HL-60/S4 (cell line): ENCODE results near the gene FAM221A.

Source experiments
- in situ Hi-C: fragments of 300-500 bp; cut with MboI; formaldehyde crosslinking; loops from 2 replicates; pipeline ENCODE4 v1.14.3; 2022; ENCODE audit warnings: low sequenced_read_pairs

FAM221A gene

DNA sequence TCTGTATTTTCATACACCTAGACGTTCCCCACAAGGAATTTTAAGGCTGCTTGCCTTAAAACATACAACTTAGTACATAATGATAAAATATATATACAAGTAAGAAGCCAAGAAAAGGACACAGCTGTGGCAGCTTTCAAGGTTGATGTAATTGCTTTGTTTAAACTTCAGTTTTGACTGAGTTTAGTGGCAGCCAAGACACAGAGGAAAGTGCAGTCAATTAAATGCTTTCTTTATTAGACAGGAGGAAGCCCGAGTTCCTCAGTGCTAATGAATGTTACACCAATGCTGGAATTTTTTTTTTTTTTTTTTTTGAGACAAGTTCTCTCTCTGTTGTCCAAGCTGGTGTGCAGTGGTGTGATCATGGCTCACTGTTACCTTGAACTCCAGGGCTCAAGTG, 18.8 kb downstream of the FAM221A start:
- in situ Hi-C loops = no loop called here

DNA sequence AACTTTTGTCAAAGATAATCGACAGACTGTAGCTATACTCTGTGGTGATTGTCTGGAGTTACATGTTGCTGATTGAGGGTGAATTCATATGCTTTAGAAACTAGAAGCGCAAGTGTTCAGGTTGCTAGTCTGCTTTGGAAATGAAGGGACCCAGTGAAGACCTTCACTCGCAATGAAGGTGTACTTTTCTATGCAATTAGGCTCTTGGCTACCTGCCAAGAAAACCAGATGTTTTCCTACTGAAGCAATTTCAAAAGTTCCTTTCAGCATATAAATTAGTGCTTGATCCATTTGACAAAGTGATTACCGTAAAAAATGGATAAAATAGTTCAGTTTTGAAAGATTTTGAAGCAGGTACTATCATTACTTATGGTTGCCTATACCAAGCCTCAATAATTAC, 20.0 kb downstream of the FAM221A start:
- in situ Hi-C loops = loop anchor here (25.0 kb wide), 1 partner anchor 438 kb away; no protein-coding TSS in a partner anchor

DNA sequence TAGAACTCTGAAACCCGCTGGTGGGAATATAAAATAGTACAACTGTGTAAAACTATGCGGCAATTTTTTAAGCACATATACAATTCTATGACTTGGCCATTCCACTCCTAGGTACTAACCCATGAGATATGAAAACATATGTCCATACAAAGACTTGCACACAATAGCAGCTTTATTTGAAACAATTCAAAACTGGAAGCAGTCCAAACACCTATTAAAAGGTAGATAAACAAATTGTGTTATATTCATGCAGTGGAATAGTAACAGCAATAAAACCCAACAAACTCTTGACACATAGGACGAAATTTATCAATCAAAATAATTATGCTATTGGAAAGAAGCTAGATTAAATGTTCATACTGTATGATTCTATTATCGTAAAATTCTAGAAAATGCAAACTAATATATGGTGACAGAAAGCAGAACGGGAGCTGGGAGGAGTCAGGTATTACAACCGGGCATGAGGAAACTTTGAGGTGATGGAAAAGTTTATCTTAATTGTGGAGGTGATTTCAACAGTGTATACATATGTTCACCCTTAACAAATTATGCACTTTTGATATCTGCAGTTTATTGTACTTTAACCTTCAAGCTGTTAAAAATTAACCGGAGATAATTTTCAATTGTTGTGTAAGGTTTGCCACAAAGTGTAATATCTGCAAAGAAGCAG, 29.2 kb downstream of the FAM221A start:
- in situ Hi-C loops = loop anchor here (25.0 kb wide), 1 partner anchor 447 kb away; no protein-coding TSS in a partner anchor

DNA sequence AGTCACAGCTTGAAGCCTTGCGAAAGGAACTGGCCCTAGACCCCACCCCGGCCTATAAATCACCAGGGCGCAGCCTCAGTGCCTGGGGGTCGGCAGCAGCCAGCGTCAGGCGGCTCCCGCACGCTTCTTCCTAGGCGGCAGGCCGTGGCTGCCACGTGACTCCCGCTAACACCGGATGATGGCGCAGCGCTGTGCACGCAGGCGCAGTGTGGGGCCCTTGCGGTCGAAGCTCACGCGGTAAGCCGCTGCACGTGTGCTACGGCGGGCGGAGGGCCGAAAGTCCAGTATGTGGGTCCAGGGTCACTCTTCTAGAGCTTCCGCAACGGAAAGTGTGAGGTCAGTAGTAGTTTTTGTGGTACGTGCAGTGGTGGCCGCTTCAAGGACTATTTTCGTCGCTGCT, 30.0 kb downstream of the FAM221A start, which contains the start of gene STK31:
Gene STK31, plus strand, starts transcription at position 220 of the 400 bp plus-strand sequence. Its CDS starts 67 bp downstream, at position 287.
- in situ Hi-C loops = loop anchor here (25.0 kb wide), 1 partner anchor 448 kb away; no protein-coding TSS in a partner anchor

DNA sequence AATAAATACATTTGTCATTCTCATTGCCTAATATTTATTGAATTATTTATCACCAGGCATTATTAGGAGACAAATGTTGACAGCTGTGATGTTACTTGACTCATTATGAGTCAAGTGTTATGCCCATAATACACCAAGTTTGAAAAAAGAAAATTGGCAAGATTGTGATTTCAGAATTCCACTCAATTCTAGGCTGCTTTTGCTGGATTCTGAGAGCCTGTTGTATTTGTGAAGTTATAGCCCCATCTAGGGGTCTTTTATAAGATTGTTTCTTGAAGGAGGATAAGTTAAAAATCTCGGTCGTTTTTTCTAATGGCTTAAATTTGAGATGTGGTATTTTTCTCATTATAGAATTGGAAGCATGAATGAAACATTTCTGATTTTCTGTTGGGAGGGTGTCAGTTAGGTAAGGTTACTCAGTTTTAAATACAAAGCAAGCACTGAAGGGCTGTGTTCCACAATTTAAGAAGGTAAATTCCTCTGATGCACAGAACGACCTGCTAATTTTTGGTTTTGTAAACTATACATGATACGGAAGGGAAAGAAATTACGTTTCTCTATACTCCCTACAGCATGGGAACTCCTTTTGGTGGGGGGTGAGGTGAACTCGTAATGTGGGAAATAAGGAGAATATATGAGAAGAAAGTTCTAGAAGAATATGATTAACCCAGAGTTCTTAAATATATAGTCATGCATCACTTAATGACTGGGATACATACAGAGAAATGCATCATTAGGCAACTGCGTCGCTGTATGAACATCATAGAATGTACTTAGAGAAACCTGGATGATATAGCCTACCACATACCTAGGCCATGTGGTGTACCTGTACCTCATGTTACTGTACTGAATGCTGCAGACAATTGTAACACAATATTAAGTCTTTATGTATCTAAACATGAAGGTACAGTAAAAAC, 32.6 kb downstream of the FAM221A start:
- in situ Hi-C loops = loop anchor here (25.0 kb wide), 1 partner anchor 450 kb away; no protein-coding TSS in a partner anchor

DNA sequence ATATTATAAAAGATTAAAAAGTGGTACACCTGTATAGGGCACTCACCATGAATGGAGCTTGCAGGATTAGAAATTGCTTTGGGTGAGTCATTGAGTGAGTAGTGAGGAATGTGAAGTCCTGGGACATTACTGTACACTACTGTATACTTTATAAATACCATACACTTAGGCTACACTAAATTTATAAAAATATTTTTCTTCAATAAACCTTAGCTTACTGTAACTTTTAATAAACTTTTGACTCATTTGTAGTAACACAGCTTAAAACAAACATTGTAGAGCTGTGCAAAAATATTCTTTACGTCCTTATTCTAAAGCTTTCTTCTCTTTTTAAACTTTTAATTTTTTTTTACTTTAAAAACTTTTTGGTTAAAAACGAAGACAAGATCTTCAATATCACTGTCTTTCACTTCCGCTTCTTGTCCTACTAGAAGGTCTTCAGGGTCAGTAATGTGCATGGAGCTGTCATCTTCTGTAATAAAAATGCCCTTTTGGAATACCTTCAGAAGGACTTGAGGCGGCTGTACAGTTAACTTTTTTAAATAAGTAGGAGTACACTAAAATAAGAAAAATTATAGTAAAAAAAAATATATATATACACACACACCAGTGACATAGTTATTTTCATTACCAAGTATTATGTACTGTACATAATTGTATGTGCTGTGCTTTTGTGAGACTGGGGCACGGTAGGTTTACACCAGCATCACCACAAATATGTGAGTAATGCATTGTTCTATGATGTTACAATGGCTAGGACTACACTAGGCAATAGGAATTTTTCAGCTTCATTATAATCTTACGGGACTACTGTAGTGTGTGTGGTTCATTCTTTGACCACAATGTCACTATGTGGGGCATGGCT, 33.5 kb downstream of the FAM221A start:
- in situ Hi-C loops = loop anchor here (25.0 kb wide), 1 partner anchor 451 kb away; no protein-coding TSS in a partner anchor

DNA sequence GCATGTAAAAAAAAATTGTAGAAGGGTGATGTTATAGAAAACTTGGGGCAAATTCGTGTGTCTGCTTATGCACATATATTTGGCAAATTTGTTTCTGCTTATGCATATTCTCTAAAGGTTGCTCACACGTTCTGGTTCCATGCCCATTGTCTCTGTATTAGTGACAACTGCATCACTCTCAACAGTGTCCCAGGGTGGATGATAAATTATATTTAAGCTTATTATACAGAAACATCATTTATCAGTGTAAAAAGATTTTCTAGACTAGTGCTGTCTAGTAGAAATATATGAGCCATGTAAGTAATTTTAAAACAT, 34.1 kb downstream of the FAM221A start:
- in situ Hi-C loops = loop anchor here (25.0 kb wide), 1 partner anchor 452 kb away; no protein-coding TSS in a partner anchor

DNA sequence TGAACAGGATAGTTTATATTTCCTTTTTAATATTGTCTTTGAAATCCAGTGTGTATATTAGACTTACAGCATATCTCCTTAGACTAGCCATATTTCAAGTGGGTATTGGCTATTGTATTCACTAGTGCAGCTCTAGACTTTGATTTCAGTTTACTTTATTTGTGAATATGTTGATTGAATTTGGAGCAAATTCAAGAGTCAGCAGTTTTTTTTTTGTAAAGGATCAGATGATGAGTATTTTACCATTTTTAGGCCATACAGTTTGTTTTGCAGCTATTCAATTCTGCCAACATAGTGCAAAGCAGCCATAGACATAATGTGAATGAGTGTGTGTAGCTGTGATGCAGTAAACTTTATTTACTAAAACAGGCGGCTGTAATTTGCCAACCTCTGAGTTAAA, 34.6 kb downstream of the FAM221A start:
- in situ Hi-C loops = loop anchor here (25.0 kb wide), 1 partner anchor 452 kb away; no protein-coding TSS in a partner anchor

DNA sequence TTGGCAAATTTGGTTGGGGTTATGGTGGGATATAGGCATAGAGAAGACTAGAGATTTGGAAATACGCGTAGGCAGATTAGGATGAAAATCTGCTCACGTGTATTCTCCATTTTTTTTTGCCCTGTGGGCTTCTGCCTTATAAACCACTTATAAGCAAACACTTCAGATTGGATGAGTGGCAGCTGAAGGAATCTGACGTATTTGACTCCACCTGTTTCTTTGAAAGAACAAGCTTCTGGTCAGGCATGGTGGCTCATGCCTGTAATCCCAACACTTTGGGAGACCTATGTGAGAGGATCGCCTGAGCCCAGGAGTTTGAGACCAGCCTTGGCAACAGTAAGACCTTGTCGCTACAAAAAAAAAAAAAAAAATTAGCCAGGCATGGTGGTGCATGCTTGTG, 35.1 kb downstream of the FAM221A start:
- in situ Hi-C loops = loop anchor here (25.0 kb wide), 1 partner anchor 453 kb away; no protein-coding TSS in a partner anchor

DNA sequence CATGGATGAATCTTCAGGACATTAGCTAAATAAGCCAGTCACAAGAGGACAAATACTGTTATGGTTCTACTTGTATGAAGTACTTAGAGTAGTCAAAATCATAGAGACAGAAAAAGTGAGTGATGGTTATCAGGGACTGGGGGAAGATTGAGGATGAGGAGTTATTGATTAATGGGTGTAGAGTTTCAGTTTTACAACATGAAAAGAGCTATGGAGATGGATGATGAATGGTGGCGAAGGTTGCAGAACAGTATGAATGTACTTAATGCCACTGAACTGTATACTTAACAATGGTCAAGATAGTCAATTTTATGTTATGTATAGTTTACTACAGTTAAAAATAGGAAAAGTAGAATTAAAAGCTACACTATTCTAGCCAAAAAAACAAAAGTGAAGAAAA, 37.8 kb downstream of the FAM221A start:
- in situ Hi-C loops = loop anchor here (25.0 kb wide), 1 partner anchor 455 kb away; no protein-coding TSS in a partner anchor

DNA sequence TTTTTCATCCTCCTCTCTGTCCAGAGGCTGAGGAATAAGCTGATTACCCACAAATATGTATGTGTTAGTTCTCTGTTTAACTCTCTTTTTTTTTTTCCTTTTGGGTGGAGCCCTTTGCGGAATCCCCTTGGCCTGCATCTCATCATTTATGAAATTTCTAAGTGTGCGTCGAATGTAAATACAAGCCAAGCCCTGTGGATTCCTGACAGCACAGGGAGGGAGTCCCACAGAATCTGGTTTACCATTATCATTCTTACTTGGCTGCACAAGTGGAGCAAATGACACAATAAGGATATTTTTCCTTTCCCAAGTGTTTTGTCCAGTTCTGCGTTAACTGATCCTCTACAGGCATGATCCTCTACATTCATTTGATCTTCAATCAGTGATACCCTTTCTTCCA, 41.5 kb downstream of the FAM221A start:
- in situ Hi-C loops = loop anchor here (10.0 to 25.0 kb wide), 2 partner anchors 147 to 459 kb away; no protein-coding TSS in a partner anchor

DNA sequence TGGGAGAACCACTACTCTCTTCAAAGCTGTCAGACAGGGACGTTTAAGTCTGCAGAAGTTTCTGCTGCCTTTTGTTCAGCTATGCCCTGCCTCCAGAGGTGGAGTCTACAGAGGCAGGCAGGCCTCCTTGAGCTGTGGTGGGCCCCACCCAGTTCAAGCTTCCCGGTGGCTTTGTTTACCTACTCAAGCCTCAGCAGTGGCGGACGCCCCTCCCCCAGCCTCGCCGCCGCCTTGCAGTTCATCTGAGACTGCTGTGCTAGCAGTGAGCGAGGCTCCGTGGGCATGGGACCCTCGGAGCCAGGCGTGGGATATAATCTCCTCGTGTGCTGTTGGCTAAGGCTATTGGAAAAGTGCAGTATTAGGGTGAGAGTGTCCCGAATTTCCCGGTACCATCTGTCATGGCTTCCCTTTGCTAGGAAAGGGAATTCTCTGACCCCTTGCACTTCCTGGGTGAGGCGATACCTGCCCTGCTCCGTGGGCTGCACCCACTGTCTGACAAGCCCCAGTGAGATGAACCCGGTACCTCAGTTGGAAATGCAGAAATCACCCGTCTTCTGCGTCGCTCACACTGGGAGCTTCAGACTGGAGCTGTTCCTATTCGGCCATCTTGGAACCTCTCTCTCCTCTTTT, 42.7 kb downstream of the FAM221A start:
- in situ Hi-C loops = loop anchor here (10.0 to 25.0 kb wide), 2 partner anchors 148 to 460 kb away; no protein-coding TSS in a partner anchor

DNA sequence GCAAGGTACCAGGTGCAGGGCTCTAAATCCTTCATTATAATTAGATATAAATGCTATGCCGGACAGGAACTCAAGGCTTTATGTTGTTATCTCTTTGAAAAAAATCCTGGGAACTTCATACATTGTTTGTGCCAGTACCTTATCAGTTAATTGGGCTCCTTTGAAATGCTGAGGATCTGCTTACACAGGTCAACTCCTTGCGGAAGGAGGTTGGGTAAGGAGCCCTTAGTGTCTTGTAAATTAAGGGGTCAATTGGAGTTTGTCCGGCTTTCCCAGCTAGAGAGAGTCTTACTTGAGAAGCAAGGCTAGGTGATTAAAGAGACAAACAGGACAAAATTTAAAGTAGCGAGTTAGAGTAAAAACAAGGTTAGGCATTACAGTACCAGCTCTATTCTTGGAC, 44.1 kb downstream of the FAM221A start:
- in situ Hi-C loops = loop anchor here (10.0 to 25.0 kb wide), 2 partner anchors 149 to 462 kb away; no protein-coding TSS in a partner anchor

DNA sequence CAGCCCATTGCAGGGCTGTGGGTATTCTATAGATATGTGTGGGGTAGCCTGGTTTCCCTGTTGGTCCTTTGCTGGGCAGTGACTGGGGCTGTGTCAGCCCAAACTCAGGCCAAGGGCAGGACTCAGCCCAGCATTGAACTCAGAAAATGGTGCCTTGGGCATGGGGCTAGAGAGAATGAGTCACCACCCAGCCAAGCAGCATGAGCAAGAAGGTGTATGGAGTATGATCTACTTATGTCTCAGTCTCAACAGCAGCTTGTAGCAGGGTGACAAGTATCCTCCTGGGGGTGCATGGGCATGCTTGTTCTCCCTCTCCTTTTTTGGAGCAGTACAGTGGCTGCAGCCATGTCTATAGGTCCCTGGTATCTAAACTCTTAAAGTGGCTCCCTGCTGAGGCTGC, 62.1 kb downstream of the FAM221A start:
- in situ Hi-C loops = no loop called here

DNA sequence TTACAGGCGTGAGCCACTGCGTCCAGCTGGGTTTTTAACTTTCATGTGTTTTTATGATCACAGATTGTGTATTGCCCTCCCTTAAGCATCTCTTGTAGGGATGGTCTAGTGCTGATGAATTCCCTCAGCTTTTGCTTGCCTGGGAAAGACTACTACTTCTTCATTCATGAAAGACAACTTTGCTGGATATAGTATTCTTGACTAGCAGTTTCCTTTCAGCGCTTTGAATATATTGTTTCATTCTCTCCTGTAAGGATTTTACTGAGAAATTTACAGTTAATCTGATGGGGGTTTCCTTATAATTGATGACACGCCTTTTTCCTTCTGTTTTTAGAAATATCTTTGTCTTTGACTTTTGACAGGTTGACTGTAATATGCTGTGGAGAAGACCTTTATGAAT, 63.2 kb downstream of the FAM221A start:
- in situ Hi-C loops = no loop called here

DNA sequence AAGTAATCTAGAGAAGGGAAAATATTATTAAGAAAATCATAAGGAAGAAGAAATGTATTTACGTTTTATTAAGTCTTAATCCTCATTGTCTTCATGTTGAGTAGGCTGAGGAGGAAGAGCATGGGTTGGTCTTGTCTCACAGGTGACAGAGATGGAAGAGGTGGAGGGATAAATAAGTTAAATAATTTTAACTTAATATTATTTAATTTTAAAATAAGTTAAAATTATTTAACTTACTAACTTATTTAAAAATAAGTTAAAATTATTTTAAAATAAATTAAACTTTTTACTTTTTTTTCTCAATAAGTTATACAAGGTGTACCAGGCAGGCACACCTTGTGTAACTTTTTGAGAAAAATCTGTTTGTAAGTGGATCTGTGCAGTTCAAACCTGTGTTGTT, 66.6 kb downstream of the FAM221A start:
- in situ Hi-C loops = no loop called here

DNA sequence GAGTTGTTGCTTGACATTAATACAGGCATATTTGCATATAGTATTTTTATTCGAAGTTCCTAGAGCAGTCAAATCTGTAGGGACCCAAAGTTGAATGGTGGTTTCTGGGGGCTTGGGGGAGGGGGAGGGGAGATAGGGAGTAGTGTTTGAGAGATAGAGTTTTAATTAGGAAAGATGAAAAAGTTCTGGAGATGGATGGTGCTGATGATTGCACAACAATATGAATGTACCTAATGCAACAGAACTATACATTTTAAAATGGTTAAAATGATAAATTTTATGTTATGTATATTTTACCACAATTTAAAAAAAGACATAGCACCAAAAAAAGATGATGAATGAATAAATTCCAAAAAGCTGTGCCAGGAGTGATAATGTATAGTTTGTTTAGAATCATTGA, 71.9 kb downstream of the FAM221A start:
- in situ Hi-C loops = no loop called here
